HUES64 (cell line): ENCODE data around the gene SHF.

Experiments used
- H3K27ac ChIP-seq: 2 replicates; pipeline ENCODE4 v1.7.0; 2013; ENCODE audit warnings: low read depth, low read length, inconsistent platforms
- H3K27me3 ChIP-seq: 2 replicates; pipeline ENCODE4 v1.6.1; 2013; ENCODE audit warnings: mild to moderate bottlenecking, low read length; ENCODE audit not compliant: insufficient read depth
- H3K36me3 ChIP-seq: 2 replicates; pipeline ENCODE4 v1.6.1; 2013; ENCODE audit warnings: mild to moderate bottlenecking, low read length; ENCODE audit not compliant: insufficient read depth
- H3K4me1 ChIP-seq: 2 replicates; pipeline ENCODE4 v1.6.1; 2013; ENCODE audit warnings: mild to moderate bottlenecking, low read length, moderate library complexity; ENCODE audit not compliant: insufficient read depth
- H3K4me3 ChIP-seq: 2 replicates; pipeline ENCODE4 v1.5.1; 2013; ENCODE audit warnings: mild to moderate bottlenecking, low read length, moderate library complexity
- H3K9ac ChIP-seq: 2 replicates; pipeline ENCODE4 v1.6.1; 2013; ENCODE audit warnings: mild to moderate bottlenecking, low read depth, low read length
- H3K9me3 ChIP-seq: 2 replicates; pipeline ENCODE4 v1.6.1; 2013; ENCODE audit warnings: low read depth, low read length; ENCODE audit not compliant: insufficient read depth
- WGBS: fragments of 150-250, 120-280 bp; methylation state at CpG from one replicate; pipeline ENCODE4 v1.1.7; 2013; ENCODE audit warnings: missing lambda C conversion rate; 5-methylcytosine and 5-hydroxymethylcytosine counted together

Gene SHF

GRCh38 chr15:45151998-45152828, 35.6 kb downstream of the SHF start:
- H3K36me3 ChIP-seq, result no peaks in the 10 kb centered on the region
- no peaks in the 10 kb centered on the region; the same call in 1 of the 2 replicates for H3K27me3 ChIP-seq
- H3K9ac ChIP-seq, result no peak overlapping the region
- H3K27ac ChIP-seq, result no peak overlapping the region
- H3K9me3 ChIP-seq, result no peaks in the 10 kb centered on the region
- H3K4me1 ChIP-seq, result peaks cover 9% of the 10 kb centered on the region
- WGBS, result 96% methylated on average over 36 of the region's 36 CpGs
- H3K4me3 ChIP-seq, result no peak overlapping the region

- 95% methylated on average over 6 of the region's 6 CpGs for WGBS
- Histone ChIP-seq H3K27me3 (no peaks in the 10 kb centered on the region; the same call in 1 of the 2 replicates), H3K9ac (no peak overlapping the region), H3K4me3 (no peak overlapping the region), H3K27ac (no peak overlapping the region), H3K4me1 (0 out of 2 replicates have a peak, but pooled peaks cover 3% of the 10 kb centered on the region), H3K36me3 (no peaks in the 10 kb centered on the region), H3K9me3 (no peaks in the 10 kb centered on the region)
Measured at GRCh38 chr15:45150997-45151396, 36.8 kb downstream of the SHF start.

GRCh38 chr15:45150481-45150880, 37.3 kb downstream of the SHF start:
- WGBS, result 89% methylated on average over 6 of the region's 6 CpGs
- Histone ChIP-seq H3K27ac (no peak overlapping the region), H3K27me3 (no peaks in the 10 kb centered on the region; the same call in 1 of the 2 replicates), H3K36me3 (no peaks in the 10 kb centered on the region), H3K4me1 (0 out of 2 replicates have a peak, but pooled peaks cover 3% of the 10 kb centered on the region), H3K4me3 (no peak overlapping the region), H3K9me3 (no peaks in the 10 kb centered on the region), H3K9ac (no peak overlapping the region)

GRCh38 chr15:45149060-45149459, 38.7 kb downstream of the SHF start:
- no peak overlapping the region for H3K9ac ChIP-seq
- 0 out of 2 replicates have a peak, but pooled peaks cover 3% of the 10 kb centered on the region for H3K4me1 ChIP-seq
- H3K27ac ChIP-seq, result no peak overlapping the region
- no peaks in the 10 kb centered on the region for H3K36me3 ChIP-seq
- H3K27me3 ChIP-seq, result no peaks in the 10 kb centered on the region; the same call in 1 of the 2 replicates
- no peaks in the 10 kb centered on the region for H3K9me3 ChIP-seq
- no peak overlapping the region for H3K4me3 ChIP-seq
- WGBS, result 100% methylated on average over 1 of the region's 1 CpG

- H3K9me3 ChIP-seq, result no peaks in the 10 kb centered on the region
- 0 out of 2 replicates have a peak, but pooled peaks cover 3% of the 10 kb centered on the region for H3K4me1 ChIP-seq
- no peaks in the 10 kb centered on the region; the same call in 1 of the 2 replicates for H3K27me3 ChIP-seq
- WGBS, result 94% methylated on average over 12 of the region's 12 CpGs
- H3K27ac ChIP-seq, result no peak overlapping the region
- H3K4me3 ChIP-seq, result no peak overlapping the region
- H3K9ac ChIP-seq, result no peak overlapping the region
- H3K36me3 ChIP-seq, result no peaks in the 10 kb centered on the region
Measured at GRCh38 chr15:45148076-45149059, 39.4 kb downstream of the SHF start.

- WGBS, result 95% methylated on average over 7 of the region's 7 CpGs
- H3K9me3 ChIP-seq, result no peaks in the 10 kb centered on the region
- no peaks in the 10 kb centered on the region; the same call in 1 of the 2 replicates for H3K27me3 ChIP-seq
- no peaks in the 10 kb centered on the region for H3K36me3 ChIP-seq
- H3K4me3 ChIP-seq, result no peak overlapping the region
- H3K27ac ChIP-seq, result no peak overlapping the region
- no peak overlapping the region for H3K9ac ChIP-seq
- 0 out of 2 replicates have a peak, but pooled peaks cover 3% of the 10 kb centered on the region for H3K4me1 ChIP-seq
Measured at GRCh38 chr15:45147606-45148005, 40.2 kb downstream of the SHF start.

GRCh38 chr15:45146405-45146804, 41.4 kb downstream of the SHF start:
- no peak overlapping the region for H3K9ac ChIP-seq
- no peak overlapping the region for H3K27ac ChIP-seq
- no peaks in the 10 kb centered on the region for H3K9me3 ChIP-seq
- 95% methylated on average over 4 of the region's 4 CpGs for WGBS
- 0 out of 2 replicates have a peak, but pooled peaks cover 3% of the 10 kb centered on the region for H3K4me1 ChIP-seq
- no peaks in the 10 kb centered on the region for H3K36me3 ChIP-seq
- H3K27me3 ChIP-seq, result no peaks in the 10 kb centered on the region; the same call in 1 of the 2 replicates
- no peak overlapping the region for H3K4me3 ChIP-seq

- no peaks in the 10 kb centered on the region for H3K27me3 ChIP-seq
- no peak overlapping the region for H3K9ac ChIP-seq
- H3K4me1 ChIP-seq, result 0 out of 2 replicates have a peak, but pooled peaks cover 3% of the 10 kb centered on the region
- H3K4me3 ChIP-seq, result no peak overlapping the region
- WGBS, result 95% methylated on average over 9 of the region's 9 CpGs
- H3K9me3 ChIP-seq, result no peaks in the 10 kb centered on the region
- H3K36me3 ChIP-seq, result no peaks in the 10 kb centered on the region
- no peak overlapping the region for H3K27ac ChIP-seq
Measured at GRCh38 chr15:45144775-45145174, 43.0 kb downstream of the SHF start.

GRCh38 chr15:45143946-45144345, 43.8 kb downstream of the SHF start:
- 94% methylated on average over 11 of the region's 11 CpGs for WGBS

GRCh38 chr15:45143056-45143455, 44.7 kb downstream of the SHF start:
- 82% methylated on average over 7 of the region's 7 CpGs for WGBS
- H3K27ac ChIP-seq, result no peak overlapping the region
- peaks cover 3% of the 10 kb centered on the region; the same call in 1 of the 2 replicates for H3K27me3 ChIP-seq

More at GRCh38 chr15:45143946-45144345, 43.8 kb downstream of the SHF start:
- Histone ChIP-seq H3K36me3 (no peaks in the 10 kb centered on the region), H3K4me1 (0 out of 2 replicates have a peak, but pooled peaks cover 3% of the 10 kb centered on the region), H3K27me3 (no peaks in the 10 kb centered on the region), H3K9ac (no peak overlapping the region), H3K9me3 (no peaks in the 10 kb centered on the region), H3K27ac (no peak overlapping the region), H3K4me3 (no peak overlapping the region)

More at GRCh38 chr15:45143056-45143455, 44.7 kb downstream of the SHF start:
- Histone ChIP-seq H3K4me3 (no peak overlapping the region), H3K9ac (no peak overlapping the region), H3K4me1 (no peaks in the 10 kb centered on the region), H3K9me3 (no peaks in the 10 kb centered on the region), H3K36me3 (no peaks in the 10 kb centered on the region)
